NCI-H2081 treated with DMSO at 0.1 percent for 48 hours (cell line): ENCODE measurements around the gene AGPAT2.
"Not testable (repeated sequence)": the region's sequence is repeated elsewhere in the genome, so short reads cannot be mapped to it uniquely, and the experiment has no call there.

Experiments used
- DNase-seq: peaks from one replicate; lab custom pipeline; 2025; lab: John Stamatoyannopoulos, UW

The AGPAT2 gene

DNA sequence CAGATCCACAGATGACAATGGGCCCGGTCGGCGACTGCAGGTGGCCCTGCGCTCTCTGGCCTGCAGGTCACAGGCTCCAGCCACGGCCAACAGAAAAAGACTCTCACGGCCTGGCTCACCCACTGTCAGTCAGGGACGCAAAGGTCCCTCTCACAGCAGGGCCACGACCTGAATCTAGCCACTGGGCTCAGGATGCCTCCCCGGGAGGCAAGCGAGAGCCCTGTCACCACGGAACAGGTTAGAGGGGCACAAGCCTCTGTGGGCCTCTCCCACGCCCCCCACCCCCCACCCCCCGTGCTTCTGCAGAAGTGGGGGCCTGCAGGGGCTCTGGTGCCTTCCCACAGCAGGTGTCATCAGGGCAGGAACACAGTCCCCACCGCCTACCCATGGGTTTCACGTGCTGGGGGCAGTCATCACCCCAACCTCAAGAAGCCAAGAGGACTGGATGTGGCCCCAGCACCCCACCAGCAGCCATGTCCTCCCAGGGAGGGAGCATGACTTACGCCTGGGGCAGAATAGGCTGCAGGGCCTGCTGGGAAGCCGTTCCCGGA is 41.8 kb downstream of the AGPAT2 start:
- no peak for DNase-seq

GRCh38 chr9:136644593-136645351 is 42.5 kb downstream of the AGPAT2 start:
- DNase-seq: no peak

DNA sequence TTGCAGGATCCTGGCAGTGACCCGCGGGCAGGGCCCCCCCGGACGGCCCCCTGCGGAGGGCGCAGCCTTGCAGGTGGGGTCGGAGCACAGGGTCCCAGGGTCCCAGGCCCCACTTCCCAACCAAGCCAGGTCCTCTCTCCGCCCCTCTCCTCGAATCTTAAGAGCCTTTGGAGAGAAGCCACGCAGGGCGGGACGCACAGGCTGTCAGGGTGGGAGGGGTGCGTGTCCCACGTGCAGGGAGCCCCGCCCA is 43.0 kb downstream of the AGPAT2 start:
- DNase-seq: no peak

GRCh38 chr9:136643596-136644342 is 43.5 kb downstream of the AGPAT2 start:
- no peak for DNase-seq

GRCh38 chr9:136642439-136642921 is 44.8 kb downstream of the AGPAT2 start:
- DNase-seq: no peak

- no peak for DNase-seq
These were observed 46.8 kb downstream of the AGPAT2 start for GRCh38 chr9:136640171-136641111.

- no peak for DNase-seq
These were observed 52.4 kb downstream of the AGPAT2 start for GRCh38 chr9:136634904-136635303.

DNA sequence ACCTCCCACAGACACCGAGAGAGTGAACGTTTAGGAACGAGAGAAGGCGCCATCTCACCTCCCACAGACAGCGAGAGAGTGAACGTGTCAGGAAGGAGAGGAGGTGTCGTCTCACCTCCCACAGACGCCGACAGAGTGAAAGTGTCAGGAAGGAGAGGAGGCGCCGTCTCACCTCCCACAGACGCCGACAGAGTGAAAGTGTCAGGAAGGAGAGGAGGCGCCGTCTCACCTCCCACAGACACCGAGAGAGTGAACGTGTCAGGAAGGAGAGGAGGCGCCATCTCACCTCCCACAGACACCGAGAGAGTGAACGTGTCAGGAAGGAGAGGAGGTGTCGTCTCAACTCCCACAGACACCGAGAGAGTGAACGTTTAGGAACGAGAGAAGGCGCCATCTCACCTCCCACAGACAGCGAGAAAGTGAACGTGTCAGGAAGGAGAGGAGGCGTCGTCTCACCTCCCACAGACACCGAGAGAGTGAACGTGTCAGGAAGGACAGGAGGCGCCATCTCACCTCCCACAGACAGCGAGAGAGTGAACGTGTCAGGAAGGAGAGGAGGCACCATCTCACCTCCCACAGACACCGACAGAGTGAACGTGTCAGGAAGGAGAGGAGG is 54.7 kb downstream of the AGPAT2 start:
- not testable (repeated sequence) for DNase-seq

- not testable (repeated sequence) for DNase-seq
These were observed 55.2 kb downstream of the AGPAT2 start for GRCh38 chr9:136632072-136632471.

DNA sequence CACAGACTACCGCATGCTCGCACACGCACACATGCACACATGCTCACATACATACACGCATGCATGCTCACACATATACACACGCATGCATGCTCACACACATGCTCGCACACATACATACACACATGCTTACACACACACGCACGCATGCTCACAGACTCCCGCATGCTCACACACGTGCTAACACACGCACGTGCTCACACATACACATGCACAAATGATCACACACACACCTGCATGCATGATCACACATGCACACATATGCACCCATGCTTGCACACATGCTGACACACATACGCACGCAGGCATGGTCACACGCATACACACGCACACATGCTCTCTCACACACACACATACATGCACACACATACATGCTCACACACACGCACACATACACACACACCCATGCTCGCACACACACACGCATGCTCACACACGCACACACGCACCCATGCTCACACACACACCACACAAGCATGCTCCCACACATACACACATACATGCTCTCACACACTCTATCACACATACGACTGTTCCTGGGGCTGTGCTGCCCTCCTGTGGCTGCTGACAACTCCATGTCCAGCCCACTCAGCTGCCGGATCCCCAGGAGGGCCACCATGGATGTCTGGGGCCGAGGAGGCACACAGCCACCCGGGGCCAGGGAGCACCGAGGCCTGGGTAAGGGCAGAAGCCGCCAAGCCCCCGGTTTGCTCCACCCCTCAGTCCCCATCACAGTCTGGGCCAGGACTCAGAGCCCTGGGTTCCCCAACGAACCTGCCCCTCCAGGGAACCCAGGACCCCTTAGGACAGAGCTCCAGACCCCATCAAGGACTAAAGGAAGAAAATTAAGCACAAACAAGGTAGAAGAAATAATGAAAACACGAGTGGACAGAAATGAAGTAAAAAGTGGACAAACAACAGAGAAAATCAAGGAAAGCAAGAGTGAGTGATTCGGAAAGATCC is 55.9 kb downstream of the AGPAT2 start:
- DNase-seq: no peak

DNA sequence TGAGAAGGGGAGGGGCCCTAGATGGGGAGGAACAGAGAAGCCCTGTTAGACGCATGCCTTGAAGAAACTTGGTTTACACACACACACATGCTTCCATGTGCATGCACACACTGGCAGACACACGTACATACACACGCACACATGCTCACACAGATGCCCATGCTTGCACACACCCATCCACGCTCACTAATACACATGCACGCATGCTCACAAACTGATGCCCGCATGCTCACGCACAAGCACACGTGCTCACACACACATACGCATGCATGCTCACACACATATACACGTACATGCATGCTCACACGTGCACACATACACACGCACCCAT is 56.6 kb downstream of the AGPAT2 start:
- DNase-seq: no peak

GRCh38 chr9:136629879-136630661 is 57.2 kb downstream of the AGPAT2 start:
- DNase-seq: no peak

DNA sequence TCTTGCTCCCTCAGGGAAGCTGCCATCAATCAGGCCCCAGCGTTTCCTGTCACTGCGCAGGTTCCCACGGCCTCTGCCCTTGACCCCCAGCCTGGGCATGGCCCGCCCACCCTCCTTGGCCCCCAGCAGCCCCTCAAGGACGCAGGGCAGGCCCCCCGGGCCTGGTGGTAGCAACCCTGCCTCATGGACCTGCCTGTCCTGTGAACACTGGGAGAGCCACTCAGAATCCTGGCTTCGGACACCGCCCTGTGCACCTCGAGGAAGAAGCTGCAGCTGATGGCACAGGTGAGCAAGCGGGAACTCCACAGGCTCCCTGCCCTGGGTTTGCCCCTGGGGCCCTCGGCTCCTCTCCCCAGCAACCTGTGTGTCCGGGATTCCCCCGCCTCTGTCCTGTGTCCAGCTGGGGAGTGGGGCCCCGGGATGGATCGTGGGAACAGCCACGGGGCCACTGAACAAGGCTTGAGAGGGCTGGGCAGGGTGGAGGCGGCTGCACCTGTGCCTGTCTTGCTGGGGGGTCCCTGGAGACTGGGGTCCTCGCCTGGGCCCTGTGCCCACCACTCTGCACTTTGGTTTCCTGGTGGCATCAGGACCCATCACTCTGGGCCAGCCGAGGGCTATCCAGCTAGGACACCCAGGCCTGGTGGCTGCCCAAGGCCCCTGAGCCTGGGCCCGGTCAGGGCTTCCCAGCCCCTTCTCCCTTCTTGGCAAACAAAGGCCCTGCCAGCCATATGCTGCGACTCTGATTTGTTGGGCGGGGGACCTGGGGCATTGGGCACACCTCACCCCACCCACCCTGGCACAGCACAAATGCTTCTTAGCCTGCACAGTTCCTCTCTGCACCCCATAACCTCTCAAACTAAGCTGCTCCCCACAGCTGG is 58.0 kb downstream of the AGPAT2 start:
- DNase-seq: no peak

GRCh38 chr9:136628268-136628667 is 59.0 kb downstream of the AGPAT2 start:
- DNase-seq: no peak

GRCh38 chr9:136627703-136628102 is 59.6 kb downstream of the AGPAT2 start:
- no peak for DNase-seq

GRCh38 chr9:136626740-136627642 is 60.3 kb downstream of the AGPAT2 start:
- no peak for DNase-seq

DNA sequence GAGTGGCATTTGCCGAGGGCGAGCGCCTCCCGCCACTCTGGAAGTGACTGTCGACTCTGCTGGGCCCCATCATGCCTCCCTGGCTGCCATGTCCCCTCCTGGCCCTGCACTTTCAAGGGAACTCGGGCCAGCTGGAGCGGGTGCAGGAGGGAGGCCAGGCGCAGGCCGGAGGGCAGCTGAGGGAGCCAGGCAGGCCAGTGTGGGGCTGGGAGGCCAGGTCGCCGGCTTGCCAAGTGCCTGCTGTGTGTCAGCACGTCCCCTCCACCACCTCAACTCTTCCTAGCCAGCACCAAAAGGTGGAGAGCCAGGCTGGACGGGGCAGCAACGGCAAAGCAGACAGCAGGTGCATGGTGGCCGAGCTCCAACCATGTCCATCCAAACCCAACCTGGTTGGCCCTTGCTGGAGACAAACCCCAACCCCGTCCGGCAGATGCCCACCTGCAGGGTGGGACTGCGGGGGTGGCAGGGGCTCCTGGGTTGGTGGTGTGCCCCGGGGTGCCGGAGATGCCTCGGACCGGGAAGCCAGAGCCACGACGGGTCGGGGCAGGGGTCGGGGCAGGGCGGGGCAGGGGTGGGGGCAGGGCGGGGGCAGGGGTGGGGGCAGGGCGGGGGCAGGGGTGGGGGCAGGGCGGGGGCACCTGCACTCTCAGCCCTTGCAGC is 61.1 kb downstream of the AGPAT2 start:
- DNase-seq: no peak
